CD4-positive, alpha-beta T cell treated with Interleukin-21 for 1 hour (primary cell): ENCODE measurements around the gene UGP2.
"Not testable (repeated sequence)": the region's sequence is repeated elsewhere in the genome, so short reads cannot be mapped to it uniquely, and the experiment has no call there.

Experiments
- DNase-seq: peaks from one replicate; pipeline ENCODE4 v3.0.0-alpha.2; 2020

UGP2 gene

GRCh38 chr2:63899639-63900038 lies 57.9 kb downstream of the UGP2 start:
- no peak for DNase-seq

- no peak for DNase-seq
These were observed 60.5 kb downstream of the UGP2 start for GRCh38 chr2:63902149-63902548.

GRCh38 chr2:63903003-63903402 lies 61.3 kb downstream of the UGP2 start:
- DNase-seq = no peak

GRCh38 chr2:63914311-63914710 lies 72.6 kb downstream of the UGP2 start:
- no peak for DNase-seq

GRCh38 chr2:63926815-63927214 lies 85.1 kb downstream of the UGP2 start:
- no peak for DNase-seq

GRCh38 chr2:63932104-63932503 lies 90.4 kb downstream of the UGP2 start:
- DNase-seq = not testable (repeated sequence)
